Gastroesophageal sphincter (tissue), 3 donors: ENCODE measurements around the gene BDH1.

Experiments
- POLR2A ChIP-seq, 2 donors: fragments of 450-650 bp; IDR thresholded peaks; one replicate each; pipeline ENCODE4 v1.6.1; 2017; ENCODE audit warnings: antibody characterized with exemption in 2 of 2, mild to moderate bottlenecking in 2 of 2, moderate library complexity in 1 of 2
- POLR2AphosphoS5 ChIP-seq: sonication (generic); formaldehyde crosslinking; IDR thresholded peaks from one replicate; pipeline ENCODE4 v1.6.1; 2017; ENCODE audit warnings: antibody characterized with exemption
- TF ChIP-seq, protein P1 (sequence below), 4 experiments: fragments of 200-600 bp in 2 of 4; fragments of 450-650 bp in 2 of 4; sonication (generic) in 1 of 4; IDR thresholded peaks; one replicate each; pipeline ENCODE4 v1.5.1; 2017 to 2019; ENCODE audit warnings: antibody characterized with exemption in 4 of 4, mild to moderate bottlenecking in 2 of 4, moderate library complexity in 2 of 4

DNA sequence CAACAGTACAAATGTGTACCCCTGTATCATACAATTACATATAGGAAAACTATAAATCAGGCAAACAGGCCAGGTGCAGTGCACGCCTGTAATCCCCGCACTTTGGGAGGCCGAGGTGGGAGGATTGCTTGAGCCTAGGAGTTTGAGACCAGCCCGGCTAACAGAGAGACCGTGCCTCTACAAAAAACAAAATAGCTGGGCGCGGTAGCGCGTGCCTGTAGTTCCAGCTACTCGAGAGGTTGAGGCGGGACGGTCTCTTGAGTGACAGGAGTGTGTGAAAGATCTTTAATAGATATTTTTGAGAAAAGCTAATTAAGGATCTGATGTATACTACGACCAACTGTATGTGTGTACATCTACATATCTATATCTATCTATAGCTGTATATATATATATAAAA lies 33.8 kb upstream of the BDH1 start:
- TF ChIP-seq, protein P1, sequence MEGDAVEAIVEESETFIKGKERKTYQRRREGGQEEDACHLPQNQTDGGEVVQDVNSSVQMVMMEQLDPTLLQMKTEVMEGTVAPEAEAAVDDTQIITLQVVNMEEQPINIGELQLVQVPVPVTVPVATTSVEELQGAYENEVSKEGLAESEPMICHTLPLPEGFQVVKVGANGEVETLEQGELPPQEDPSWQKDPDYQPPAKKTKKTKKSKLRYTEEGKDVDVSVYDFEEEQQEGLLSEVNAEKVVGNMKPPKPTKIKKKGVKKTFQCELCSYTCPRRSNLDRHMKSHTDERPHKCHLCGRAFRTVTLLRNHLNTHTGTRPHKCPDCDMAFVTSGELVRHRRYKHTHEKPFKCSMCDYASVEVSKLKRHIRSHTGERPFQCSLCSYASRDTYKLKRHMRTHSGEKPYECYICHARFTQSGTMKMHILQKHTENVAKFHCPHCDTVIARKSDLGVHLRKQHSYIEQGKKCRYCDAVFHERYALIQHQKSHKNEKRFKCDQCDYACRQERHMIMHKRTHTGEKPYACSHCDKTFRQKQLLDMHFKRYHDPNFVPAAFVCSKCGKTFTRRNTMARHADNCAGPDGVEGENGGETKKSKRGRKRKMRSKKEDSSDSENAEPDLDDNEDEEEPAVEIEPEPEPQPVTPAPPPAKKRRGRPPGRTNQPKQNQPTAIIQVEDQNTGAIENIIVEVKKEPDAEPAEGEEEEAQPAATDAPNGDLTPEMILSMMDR (IDR thresholded peaks at IDR 0.05), result no peak
- TF ChIP-seq POLR2AphosphoS5, result no peak
- TF ChIP-seq POLR2A (IDR thresholded peaks at IDR 0.05), result no peak
